GM19463 (cell line): ENCODE measurements around the gene VIPR1.
A peak's percentile ranks its signal among the peaks of the same experiment; 100 is the strongest.

ENCODE experiments used
- ATAC-seq: cut with Tn5 transposase; IDR thresholded peaks from one replicate; pipeline ENCODE4 v1.9.1; 2021; ENCODE audit warnings: mild to moderate bottlenecking, moderate library complexity; ENCODE audit not compliant: unreplicated experiment

The VIPR1 gene

GRCh38 chr3:42502429-42503250 is at the start of gene VIPR1:
VIPR1 (plus strand) TSS chr3:42502643; CDS start chr3:42502736, 93 bp downstream.
- ATAC-seq, result peak; percentile 94

- ATAC-seq, result no peak
Observed at GRCh38 chr3:42456211-42456610, 46.2 kb upstream of the VIPR1 start.

- ATAC-seq, result no peak
Observed at GRCh38 chr3:42459151-42459550, 43.3 kb upstream of the VIPR1 start.

- ATAC-seq, result no peak
Observed at GRCh38 chr3:42461762-42462161, 40.7 kb upstream of the VIPR1 start.

GRCh38 chr3:42463093-42463492 is 39.4 kb upstream of the VIPR1 start:
- no peak for ATAC-seq

- no peak for ATAC-seq
Observed at GRCh38 chr3:42468111-42468510, 34.3 kb upstream of the VIPR1 start.

- ATAC-seq, result no peak
Observed at GRCh38 chr3:42472555-42472954, 29.9 kb upstream of the VIPR1 start.

- no peak for ATAC-seq
Observed at GRCh38 chr3:42473083-42473932, 29.1 kb upstream of the VIPR1 start.

GRCh38 chr3:42476225-42477125 is 26.0 kb upstream of the VIPR1 start:
- no peak for ATAC-seq

GRCh38 chr3:42477696-42478095 is 24.7 kb upstream of the VIPR1 start:
- ATAC-seq, result no peak

- no peak for ATAC-seq
Observed at GRCh38 chr3:42478830-42479229, 23.6 kb upstream of the VIPR1 start.

- ATAC-seq, result no peak
Observed at GRCh38 chr3:42486814-42487565, 15.5 kb upstream of the VIPR1 start.

- ATAC-seq, result no peak
Observed at GRCh38 chr3:42488687-42489086, 13.8 kb upstream of the VIPR1 start.

GRCh38 chr3:42489116-42489936 is 13.1 kb upstream of the VIPR1 start:
- ATAC-seq, result no peak

GRCh38 chr3:42489937-42490227 is 12.6 kb upstream of the VIPR1 start:
- peak; percentile 3 for ATAC-seq

- peak; percentile 96 for ATAC-seq
Observed at GRCh38 chr3:42490243-42490642, 12.2 kb upstream of the VIPR1 start.

- no peak for ATAC-seq
Observed at GRCh38 chr3:42491881-42492507, 10.4 kb upstream of the VIPR1 start.

GRCh38 chr3:42492508-42493080 is 9.8 kb upstream of the VIPR1 start:
- no peak for ATAC-seq
